ENCODE measurements around the gene ORMDL3. TPM values are rescaled to one million over a fixed set of nuclear protein-coding genes. Genes with fewer than 3 reads are reported as not detected.

Gene ORMDL3
- total RNA-seq, 1 donor: 61.7 TPM

DNA sequence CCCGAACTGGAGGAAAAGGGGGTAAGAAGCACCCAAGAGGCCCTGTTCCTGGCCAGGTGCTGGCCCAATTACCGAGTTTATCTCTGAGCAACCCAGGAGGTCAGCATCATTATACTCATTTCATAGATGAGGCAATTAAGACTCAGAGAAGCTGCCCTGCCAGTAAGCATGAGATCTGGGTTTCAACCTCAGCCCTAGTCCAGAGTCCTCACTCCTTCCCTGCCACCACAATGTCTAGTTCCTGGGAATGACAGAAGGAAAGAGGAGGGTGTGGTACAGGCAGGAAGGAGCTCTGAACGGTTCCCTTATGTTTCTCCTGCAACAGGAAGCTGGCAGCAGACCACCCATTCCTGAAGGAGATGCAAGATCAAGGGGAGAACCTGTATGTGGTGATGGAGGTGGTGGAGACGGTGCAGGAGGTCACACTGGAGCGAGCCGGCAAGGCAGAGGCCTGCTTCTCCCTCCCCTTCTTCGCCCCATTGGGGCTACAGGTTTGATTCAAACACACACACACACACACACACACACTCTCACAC lies 42.8 kb upstream of the ORMDL3 start:
- TF ChIP-seq CTCF (IDR thresholded peaks at IDR 0.05; ENCODE audit: insufficient read depth, low read depth, low read length): no peak
- no peak overlapping the region for H3K4me3 ChIP-seq (ENCODE audit: low read depth, low read length)
- no peak for DNase-seq (ENCODE audit: low read depth)

DNA sequence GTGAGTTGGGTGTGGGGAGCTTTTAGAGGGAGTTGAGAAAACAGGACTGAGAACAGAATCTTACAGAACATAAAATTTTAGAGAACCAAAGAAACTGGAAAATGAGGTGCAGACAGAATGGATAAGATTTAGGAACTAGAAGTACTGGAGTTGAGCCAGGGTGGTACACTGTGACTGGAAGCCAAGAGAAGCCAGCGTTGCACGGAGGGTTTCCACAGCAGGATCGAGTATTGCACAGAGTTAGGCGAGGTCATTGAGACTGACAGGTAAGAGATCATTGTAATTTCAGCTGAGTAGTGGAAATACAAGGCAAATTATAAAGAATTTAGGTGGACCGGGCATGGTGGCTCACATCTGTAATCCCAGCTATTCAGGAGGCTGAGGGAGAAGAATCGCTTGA lies 42.0 kb upstream of the ORMDL3 start:
- TF ChIP-seq CTCF (IDR thresholded peaks at IDR 0.05; ENCODE audit: insufficient read depth, low read depth, low read length): no peak

DNA sequence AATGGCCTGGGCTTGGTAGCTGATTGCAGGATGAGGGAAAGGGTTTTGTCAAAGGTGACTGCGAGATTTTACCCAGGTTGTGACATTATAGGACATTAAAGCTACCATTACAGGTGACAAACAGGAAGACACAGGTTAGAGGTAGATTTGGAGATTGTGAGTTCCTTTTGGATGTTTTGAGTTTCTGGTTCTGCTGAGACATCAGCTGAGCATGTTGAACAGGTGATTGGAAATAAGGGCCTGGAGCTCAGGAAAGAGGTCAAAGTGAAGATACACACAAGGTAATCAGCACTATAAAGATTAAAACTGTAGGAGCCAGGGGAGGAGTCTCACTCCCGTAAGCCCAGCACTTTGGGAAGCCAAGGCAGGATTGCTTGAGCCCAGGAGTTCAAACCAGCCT lies 41.4 kb upstream of the ORMDL3 start:
- DNase-seq (ENCODE audit: low read depth): no peak
- H3K4me3 ChIP-seq (ENCODE audit: low read depth, low read length): no peak overlapping the region
- no peak for TF ChIP-seq CTCF (IDR thresholded peaks at IDR 0.05; ENCODE audit: insufficient read depth, low read depth, low read length)

More for the DNA sequence above, 42.0 kb upstream of the ORMDL3 start:
- no peak overlapping the region for H3K4me3 ChIP-seq (ENCODE audit: low read depth, low read length)
- no peak for DNase-seq (ENCODE audit: low read depth)

- DNase-seq (ENCODE audit: low read depth): no peak
- H3K4me3 ChIP-seq (ENCODE audit: low read depth, low read length): no peak overlapping the region
- TF ChIP-seq CTCF (IDR thresholded peaks at IDR 0.05; ENCODE audit: insufficient read depth, low read depth, low read length): no peak
These were observed 39.4 kb upstream of the ORMDL3 start for GRCh38 chr17:39966771-39967170.

- H3K4me3 ChIP-seq (ENCODE audit: low read depth, low read length): no peak overlapping the region
- DNase-seq (ENCODE audit: low read depth): peak; percentile 20
- TF ChIP-seq CTCF (IDR thresholded peaks at IDR 0.05; ENCODE audit: insufficient read depth, low read depth, low read length): no peak
These were observed 37.8 kb upstream of the ORMDL3 start for GRCh38 chr17:39965017-39965699.

DNA sequence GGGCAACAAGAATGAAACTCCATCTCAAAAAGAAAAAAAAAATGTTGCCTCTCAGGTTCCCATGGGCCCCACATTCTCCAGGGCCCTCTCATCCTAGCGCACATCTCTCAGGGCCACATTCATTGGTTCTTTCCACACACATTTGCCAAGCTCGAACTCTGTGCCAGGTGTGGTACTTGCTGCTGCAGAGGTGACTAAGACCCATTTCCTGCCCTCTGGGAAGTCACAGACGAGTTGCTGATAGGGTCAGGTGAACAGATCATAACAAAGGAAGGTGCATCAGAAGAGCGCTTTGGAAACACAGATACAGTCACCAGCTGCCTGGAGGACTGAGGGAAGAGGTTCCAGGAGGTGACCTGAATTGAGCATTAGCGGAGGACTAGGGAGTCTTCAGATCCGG lies 36.4 kb upstream of the ORMDL3 start:
- DNase-seq (ENCODE audit: low read depth): no peak
- no peak overlapping the region for H3K4me3 ChIP-seq (ENCODE audit: low read depth, low read length)
- no peak for TF ChIP-seq CTCF (IDR thresholded peaks at IDR 0.05; ENCODE audit: insufficient read depth, low read depth, low read length)
